GM21737 (cell line): ENCODE data around the gene PARD3B.

Source experiments
- ATAC-seq: cut with Tn5 transposase; IDR thresholded peaks from one replicate; pipeline ENCODE4 v1.9.1; 2021; ENCODE audit warnings: mild to moderate bottlenecking, moderate library complexity; ENCODE audit not compliant: unreplicated experiment

Gene PARD3B

DNA sequence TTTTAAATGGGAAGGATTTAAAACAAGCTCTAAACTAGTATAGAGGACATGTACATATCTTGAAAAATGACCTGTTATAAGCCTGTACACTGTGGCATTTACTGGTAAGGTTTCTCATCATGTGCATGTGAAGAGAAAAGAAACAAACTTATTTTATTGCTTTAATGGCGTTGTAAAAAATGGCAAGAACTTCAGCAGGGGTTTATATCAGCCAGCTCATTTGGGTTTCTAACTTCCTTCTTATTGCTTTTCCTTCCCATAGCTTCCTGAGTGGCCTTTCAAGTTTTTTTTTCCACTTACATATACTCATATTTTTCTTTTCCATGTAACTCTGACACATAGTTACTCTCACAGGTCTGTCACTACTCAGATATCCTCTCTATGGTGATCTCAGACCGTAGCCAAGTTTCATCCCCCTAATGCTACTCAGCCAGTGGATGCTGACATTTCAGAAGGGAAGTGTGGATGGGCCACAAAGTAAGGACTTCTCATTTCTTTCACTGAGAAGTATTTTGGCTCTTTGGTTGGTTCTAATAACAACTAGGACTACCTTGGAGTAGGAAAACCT is 198.2 kb downstream of the PARD3B start:
- ATAC-seq: no peak

DNA sequence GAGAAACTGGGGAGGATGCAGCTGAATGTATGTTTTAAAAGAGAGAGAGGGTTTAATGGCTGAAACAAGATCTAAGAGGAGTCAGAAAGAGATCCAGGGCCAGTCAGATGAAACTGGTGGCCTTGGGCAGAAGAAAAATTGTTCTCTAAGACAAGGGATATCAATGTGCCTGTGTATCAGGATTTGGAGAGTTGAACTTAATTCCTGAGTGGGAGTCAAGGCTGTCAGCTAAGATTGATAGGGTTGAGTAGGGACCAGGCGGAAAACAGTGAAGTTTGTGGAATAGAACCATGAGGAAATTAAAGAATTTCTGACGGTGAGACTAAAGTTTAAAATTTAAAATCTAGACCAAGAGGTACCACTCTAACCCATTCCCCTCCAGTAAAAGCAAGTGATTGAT is 199.2 kb downstream of the PARD3B start:
- ATAC-seq: no peak

DNA sequence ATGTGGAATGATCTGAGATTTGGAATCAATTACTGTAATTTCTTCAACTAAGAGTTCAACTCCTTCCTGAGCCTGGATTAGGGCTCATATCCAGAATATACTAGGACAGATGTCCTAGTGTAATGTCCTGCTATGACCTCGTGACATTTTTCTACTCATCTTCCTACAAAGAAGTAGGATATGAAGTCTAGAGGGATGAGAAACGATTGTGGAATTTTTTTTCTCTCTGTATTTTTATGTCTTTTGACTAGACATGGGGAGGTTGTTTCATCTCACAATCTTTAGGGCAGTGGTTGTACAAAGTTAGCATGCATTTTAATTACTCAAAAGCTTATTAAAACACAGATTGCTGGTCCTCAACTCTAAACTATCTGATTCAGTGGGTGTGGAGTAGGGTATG is 203.0 kb downstream of the PARD3B start:
- ATAC-seq: no peak

DNA sequence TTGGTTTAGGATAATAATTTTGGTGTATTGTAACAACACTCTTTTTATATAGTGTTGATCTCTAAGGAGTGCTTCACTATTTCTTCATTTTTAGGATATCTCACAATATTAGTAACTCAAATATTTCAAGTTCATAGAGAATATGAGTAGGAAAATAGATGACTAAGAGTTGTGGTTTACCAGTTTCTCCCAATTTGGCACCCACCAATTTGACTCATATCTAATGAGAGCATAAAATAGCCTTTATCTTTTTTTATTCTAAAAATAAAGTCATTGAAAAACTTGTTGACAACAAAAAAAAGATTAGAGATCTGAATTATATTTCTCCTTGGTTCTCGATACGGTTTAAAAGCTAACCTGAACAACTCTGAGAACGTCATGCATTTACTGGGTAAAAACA is 204.0 kb downstream of the PARD3B start:
- ATAC-seq: no peak

DNA sequence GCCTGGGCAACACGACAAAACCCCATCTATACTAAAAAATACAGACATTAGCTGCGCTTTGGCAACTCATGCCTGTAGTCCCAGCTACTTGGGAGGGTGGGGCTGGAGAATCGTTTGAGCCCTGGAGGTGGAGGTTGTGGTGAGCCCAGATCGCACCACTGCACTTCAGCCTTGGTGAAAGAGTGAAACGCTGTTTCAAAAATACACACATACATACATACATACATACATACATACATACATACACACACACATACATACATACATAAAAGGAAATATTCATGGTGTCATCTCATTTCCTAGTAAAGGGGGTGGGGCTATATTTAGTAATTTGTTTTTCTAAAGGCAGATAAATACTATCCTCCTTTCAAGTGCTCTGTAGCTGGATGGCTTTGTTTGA is 205.1 kb downstream of the PARD3B start:
- no peak for ATAC-seq

DNA sequence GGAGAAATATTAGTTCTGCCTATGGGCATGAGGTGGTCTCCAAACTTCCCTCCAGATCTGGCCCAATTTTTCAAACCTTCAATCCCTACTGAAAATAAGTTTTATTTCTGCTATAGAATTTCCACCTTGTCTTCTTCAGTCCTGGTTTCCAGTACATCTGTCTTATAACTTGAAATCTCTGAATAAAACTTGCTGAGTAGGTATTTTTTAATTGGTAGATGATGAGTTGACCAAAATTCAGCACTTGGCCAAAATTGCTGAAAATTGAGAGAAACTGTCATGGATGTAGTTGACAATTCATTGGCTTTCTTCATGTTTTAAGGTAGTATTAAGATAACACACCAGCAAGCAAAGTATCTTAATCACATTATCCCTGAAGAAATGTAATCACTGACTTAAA is 206.2 kb downstream of the PARD3B start:
- no peak for ATAC-seq

DNA sequence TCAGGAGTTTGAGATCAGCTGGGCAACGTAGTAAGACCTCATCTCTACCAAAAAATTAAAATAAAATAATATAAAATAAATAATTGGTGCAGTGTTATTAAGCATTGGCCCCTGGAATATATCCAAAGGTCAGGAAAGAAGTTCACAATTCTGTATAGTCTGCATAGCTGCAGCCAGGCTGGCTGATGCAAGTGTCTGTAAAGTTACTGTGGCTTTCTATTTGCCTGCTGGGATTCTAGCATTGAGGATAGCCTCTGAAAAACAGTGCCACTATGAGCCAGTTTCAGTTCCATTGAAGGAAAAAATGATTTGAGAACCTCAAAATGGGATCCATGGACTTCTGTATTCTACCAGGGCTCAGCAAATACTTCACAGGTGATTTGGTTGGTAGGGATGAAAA is 208.6 kb downstream of the PARD3B start:
- ATAC-seq: no peak

DNA sequence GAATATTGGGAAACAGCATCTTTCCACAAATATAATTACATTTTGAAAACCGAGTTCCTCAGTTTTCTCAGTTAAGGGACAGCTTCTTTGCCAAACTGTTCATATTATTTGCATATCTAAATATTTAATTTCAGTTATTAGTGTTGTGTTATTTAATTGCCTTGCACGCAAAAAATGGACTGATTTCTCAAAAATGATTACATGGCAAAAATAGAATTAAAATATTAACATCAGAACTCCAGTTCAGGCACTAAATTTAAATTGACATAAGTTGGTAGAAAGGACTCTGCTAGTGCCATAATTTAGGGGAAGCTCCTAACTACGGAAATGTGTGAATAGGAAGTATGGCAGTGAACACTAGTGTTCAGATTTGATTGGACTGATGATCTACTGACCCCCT is 209.6 kb downstream of the PARD3B start:
- no peak for ATAC-seq

DNA sequence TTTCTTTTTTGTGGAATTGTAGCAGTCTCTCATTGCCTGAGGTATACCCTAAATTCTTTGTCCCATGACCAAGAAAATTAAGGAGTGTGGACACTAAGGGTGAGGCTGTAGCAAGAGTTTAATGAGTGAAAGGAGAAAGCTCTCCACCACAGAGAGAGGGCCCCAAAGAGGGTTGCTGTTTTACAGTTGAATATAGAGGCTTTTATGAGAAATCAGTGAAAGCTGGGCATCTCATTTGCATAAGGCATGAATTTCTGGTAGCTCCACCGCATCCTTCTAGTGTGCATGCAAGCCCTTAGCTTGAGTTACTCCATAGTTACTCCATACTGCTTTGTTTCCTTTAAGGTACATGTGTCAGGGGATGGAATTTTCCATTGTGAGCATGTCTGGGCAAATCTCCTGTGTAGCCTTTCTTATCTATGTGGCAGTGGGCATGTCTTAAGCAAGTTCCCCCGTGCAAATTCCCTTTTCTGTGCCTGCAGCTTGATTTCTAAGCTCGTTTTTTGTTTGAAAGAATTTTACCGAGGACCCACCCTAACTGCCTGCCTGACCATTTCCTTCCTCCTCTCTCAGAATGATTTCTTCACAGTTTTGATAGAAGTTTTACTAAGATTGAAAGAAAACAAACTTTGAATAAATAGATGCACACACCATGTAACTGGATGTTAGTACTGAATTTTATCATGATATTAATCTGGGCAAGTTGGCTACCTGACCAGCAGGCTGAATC is 218.9 kb downstream of the PARD3B start:
- ATAC-seq: no peak

DNA sequence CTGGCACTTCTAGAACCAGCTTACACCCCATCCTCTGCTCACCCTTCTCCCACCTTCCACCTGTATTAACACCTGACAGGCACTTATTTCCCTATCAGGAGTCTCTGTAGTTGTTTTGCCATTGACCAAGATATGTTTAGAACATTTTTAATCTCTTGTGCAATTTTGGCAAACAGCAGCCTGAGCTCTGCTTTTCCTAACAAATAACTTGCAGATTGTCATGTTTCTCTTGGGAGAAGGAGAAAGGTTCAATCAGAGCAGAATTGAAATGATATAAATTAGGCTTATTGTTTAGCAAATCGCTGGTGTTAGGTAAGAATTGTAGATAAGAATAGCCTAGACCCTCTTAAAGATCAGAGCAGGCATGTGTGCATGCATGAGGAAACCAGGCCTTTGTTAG is 225.5 kb downstream of the PARD3B start:
- ATAC-seq: no peak

DNA sequence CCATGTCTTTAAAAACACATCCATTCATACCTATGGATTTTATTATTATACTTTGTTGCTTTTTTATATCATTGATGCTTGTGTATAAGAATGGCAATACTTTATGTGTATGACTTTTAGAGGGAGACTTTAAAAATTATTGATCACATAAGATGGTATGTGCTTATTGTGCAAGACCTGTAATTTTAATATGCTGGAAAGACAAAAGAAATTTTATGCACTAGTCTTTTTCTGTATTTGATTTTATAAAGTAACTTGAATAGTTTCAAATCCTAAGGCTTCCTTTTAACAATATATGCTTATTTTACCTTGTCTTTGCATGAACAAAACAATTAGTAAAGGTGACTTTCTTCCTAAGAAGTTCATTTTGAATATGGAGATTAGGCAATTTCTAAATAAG is 226.4 kb downstream of the PARD3B start:
- no peak for ATAC-seq

DNA sequence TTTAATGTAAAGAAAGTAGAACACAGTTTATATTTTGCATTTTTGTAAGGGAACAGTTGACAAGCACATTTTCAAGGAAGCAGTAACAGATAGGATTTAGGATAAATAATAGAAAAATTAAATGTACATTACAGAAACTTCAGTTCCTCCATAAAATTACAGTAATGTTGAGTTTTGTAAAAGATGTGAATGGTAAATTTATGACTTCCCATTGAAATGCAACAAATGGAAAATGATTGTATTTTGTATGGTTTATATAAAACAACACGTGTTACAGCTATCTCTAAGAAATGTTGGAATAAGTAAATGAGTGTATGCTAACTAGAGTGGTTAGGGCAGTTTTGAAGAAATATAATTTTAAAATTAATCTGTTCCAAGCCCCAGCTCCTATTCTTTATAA is 227.3 kb downstream of the PARD3B start:
- no peak for ATAC-seq

DNA sequence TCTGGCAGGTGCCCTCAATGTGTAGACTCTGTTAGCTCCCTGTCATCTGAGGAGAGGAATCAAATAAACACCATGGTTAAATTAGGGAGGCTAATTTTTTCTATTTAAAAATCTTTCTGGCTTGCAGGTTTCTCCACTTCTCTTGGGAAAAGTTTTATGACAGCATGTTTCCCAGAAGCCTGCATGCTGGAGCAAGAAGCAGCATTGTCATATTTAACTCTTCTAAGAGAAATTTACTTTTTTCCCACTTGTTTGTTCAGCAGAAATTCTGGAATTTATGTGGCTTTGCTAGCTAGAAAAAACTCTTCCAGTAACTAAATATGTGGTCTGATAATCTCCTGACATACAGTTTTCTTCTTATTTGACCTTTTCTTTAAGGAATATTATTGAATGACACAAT is 230.5 kb downstream of the PARD3B start:
- ATAC-seq: no peak

DNA sequence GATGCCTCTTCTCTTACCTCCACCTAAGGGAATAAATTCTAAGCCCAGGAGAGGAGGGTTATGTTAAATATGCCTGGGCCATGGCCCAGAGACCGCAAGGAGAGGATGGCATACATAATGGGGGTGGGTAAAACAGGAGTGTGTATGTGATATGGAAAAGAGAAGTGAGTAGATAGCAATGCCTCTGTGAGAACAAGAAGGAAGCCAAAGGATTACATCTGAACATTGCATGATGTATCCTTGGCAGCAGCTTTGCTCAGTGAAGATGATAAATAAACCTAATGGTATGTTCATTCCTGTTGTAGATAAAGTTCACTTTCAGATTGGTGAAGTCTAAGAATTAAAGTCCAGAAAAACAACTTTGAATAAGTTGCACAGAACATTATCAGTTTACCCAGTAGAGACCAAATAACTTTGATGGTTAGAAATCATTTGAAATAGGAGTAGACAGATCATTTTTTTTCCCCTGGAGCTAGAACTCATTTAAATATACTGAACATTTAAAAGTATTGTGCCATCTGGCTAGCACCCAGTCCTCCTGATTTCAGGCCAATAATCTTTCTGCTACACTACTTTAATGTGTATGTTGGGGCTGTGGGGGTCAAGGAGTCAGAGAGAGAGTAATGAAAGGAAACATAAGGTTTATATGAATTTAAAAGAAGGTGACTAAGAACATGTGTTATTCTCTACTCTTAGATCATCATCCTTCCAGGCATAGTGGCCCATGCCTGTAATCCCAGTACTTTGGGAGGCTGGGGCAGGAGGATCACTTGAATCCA is 231.7 kb downstream of the PARD3B start:
- ATAC-seq: no peak

DNA sequence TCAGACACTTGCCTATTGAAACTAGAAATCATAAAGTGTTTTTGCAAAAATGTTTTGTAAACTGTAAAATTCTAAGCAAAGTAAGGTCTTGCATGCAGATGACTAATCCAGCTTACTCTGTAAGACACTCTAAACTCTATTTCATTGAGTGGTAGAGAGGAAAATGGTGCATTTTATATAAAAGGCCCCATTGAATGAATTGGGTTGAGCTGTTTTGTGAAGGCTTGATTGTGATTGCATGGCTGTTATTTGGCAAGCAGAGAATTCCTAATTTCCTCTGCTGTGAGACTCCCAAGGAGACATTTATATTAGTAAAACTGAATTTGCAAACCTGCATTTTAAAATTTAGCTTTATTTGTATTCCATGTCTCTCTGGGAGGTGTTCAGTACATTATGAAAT is 234.5 kb downstream of the PARD3B start:
- no peak for ATAC-seq

DNA sequence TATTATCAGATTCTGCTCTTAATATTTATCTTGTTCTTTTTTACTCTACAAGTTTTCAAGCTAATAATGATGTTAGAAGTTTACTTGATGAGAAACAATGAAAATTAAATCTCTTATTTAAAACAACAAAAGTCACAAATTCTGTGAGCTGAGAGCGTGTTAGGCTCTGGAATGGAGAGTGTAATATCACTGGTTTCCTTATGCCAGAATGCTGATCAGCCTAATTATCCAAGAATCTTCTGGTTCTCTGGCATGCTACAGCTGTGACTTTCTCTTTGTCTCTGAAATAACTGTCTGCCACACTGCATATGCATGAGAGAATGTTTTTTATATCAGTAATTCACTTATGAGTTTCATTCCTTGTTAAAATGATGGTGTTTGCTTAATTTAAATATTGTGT is 236.7 kb downstream of the PARD3B start:
- ATAC-seq: no peak

DNA sequence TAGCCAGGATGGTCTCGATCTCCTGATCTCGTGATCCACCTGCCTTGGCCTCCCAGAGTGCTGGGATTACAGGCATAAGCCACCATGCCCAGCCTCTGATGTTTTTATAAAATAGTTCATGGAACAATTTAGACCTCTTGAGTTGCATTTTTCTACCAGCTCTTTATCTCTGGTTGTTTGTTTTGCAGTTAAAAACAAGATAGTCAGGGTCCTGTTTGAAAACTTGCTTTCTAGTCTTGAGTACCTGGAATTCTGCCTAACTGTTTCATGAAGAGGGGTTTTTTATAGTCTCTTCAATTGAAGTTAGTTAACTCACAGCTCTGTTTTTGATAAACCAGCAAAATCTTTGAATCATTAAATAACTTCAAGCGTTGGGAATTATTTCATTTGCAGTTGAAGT is 244.8 kb downstream of the PARD3B start:
- no peak for ATAC-seq

DNA sequence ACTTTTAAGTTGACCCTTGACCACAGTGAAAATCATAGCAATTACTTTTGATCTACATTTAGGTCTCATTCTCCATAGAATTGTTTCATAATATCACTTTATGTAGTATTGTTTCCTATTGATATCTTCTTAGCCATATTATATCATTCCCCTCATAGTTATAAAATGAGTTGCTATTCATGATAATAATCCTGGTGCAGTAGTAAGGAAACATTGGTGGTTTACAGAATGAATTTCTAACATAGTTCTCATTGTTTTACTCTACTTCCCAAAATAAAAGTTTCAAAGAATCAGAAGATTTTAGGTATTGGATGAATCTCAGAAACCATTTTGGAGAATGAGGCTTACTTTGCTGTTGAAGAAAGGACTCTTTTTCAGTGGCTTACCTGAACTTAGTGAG is 246.0 kb downstream of the PARD3B start:
- no peak for ATAC-seq

DNA sequence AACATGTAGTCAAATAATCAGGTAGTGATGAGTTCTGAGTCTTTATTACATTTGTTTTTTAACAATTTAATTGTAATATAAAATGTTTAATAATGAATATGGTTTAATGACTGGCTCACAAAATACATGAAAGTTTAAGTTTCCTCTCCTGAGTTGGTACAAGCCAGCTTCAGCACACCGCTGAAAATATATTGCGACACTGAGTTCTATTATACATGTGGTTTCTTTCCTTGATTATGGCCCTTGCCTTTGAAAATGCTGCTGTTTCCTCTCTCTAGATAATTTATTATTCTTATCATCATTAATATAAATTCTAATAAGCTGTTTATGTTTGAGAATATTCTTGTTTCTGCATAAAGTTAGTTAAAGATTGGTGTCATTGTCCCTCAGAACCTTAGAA is 249.3 kb downstream of the PARD3B start:
- no peak for ATAC-seq

DNA sequence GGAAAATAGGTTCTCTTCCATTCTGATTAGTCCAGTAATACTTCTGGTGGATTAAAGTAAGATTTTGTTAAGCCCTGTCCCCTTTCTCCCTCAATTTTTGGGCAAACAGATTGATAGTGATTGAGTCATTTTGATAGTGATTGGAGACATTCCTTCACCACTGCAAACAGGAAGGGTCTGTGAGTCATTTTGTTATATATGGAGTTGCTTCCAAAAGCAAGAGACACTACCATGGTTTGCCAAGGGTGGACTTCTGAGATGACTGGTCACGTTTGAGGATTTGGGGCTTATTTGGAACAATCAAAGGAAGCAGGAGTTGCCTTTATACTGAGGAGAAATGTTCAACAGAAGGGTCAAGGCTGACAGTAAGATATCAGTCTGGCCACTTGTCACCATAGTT is 249.9 kb downstream of the PARD3B start:
- ATAC-seq: no peak

DNA sequence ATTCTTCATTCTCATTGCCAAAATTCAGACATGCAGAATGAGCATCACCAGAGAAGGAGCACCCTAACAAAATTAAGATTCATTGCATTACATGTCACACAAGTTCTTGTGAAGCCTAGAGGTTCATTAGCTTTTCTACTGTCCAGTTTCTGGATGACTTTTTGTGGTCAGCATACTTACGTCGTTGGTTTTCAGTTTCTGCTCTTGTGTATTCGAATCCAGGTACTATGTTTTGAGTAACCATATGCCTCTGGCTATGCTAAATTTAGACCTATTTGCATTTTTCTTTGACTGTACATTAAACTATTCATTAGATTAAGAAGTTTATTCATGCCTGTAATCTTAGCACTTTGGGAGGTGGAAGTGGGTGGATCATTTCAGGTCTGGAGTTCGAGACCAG is 251.3 kb downstream of the PARD3B start:
- no peak for ATAC-seq

DNA sequence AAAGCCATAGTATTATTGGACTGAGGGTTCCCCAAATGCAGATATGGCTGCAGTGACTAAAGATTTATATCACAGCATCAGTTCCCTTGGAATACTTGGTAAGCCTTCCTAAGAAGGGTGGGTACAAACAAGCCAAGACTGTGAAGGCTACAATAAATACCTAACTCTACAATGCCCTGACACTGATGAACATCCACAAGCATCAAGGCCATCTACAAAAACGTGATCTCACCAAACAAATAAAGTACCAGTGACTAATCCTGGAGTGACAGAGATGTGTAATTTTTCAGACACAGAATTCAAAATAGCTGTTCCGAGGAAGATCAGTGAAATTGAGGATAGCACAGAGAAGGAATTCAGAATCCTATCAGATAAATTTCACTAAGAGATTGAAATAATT is 254.5 kb downstream of the PARD3B start:
- no peak for ATAC-seq
